NCI-H748 (cell line): ENCODE measurements around the gene ZNF48.

Source experiments
- DNase-seq: peaks from one replicate; lab custom pipeline; 2025; ENCODE audit not compliant: unreplicated experiment; lab: John Stamatoyannopoulos, UW

The ZNF48 gene

GRCh38 chr16:30395155-30395991, at the start of gene ZNF48:
Gene ZNF48, plus strand, starts transcription at chr16:30395420. Its CDS starts 375 bp downstream, at chr16:30395795.
- peak; percentile 95 for DNase-seq

GRCh38 chr16:30346286-30346685, 48.9 kb upstream of the ZNF48 start:
- DNase-seq, result no peak

- DNase-seq, result no peak
Observed at GRCh38 chr16:30348113-30348512, 47.1 kb upstream of the ZNF48 start.

- no peak for DNase-seq
Observed at GRCh38 chr16:30348929-30349328, 46.3 kb upstream of the ZNF48 start.

GRCh38 chr16:30349675-30350074, 45.5 kb upstream of the ZNF48 start:
- DNase-seq, result no peak

- no peak for DNase-seq
Observed at GRCh38 chr16:30350134-30350871, 44.9 kb upstream of the ZNF48 start.

GRCh38 chr16:30351001-30351441, 44.2 kb upstream of the ZNF48 start:
- DNase-seq, result no peak

- no peak for DNase-seq
Observed at GRCh38 chr16:30351586-30352419, 43.4 kb upstream of the ZNF48 start.

- DNase-seq, result no peak
Observed at GRCh38 chr16:30352488-30353401, 42.5 kb upstream of the ZNF48 start.

GRCh38 chr16:30353438-30354129, 41.6 kb upstream of the ZNF48 start:
- no peak for DNase-seq

GRCh38 chr16:30354423-30355143, 40.6 kb upstream of the ZNF48 start:
- peak; percentile 55 for DNase-seq

GRCh38 chr16:30355144-30355953, 39.9 kb upstream of the ZNF48 start, which contains the start of gene CD2BP2:
Gene CD2BP2, minus strand, starts transcription at chr16:30355308. Its CDS starts 627 bp downstream, at chr16:30354681.
- peak; percentile 98 for DNase-seq

- no peak for DNase-seq
Observed at GRCh38 chr16:30355954-30356308, 39.3 kb upstream of the ZNF48 start.

GRCh38 chr16:30356401-30357084, 38.7 kb upstream of the ZNF48 start:
- no peak for DNase-seq

- DNase-seq, result no peak
Observed at GRCh38 chr16:30357085-30357714, 38.0 kb upstream of the ZNF48 start.

GRCh38 chr16:30357715-30358576, 37.3 kb upstream of the ZNF48 start:
- no peak for DNase-seq
